ENCODE data around the gene IL4.
"Not testable (repeated sequence)": the region's sequence is repeated elsewhere in the genome, so short reads cannot be mapped to it uniquely, and the experiment has no call there.

DNA sequence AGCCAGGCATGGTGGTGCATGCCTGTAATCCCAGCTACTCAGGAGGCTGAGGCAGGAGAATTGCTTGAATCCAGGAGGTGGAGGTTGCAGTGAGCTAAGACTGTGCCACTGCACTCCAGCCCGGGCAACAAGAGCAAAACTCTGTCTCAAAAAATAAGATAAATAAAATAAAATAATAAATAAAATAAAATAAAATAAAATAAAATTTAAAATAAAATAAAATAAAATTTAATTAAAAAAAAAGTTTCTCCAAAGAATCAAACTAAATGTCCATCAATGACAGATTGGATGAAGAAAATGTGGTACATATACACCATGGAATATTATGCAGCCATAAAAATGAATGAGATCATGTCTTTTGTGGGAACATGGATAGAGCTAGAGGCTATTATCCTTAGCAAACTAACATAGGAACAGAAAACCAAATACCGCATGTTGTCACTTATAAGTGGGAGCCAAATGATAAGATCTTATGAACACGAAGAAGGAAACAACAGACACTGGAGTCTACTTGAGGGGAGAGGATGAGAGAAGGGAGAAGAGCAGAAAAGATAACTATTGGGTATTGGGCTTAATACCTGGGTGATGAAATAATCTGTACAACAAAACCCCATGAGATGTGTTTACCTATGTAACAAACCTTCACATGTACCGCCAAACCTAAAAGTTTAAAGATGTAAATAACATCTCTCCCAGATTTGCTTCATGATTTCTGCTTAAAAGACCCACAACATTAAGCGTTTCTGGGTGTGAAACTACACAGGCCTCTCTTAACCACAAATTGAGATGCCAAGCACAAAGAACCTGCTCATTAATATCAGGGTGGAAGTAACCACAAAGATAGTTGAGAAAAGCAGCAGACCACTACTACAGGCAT, 18.2 kb downstream of the IL4 start:
- TF ChIP-seq POLR2A, CTCF (IDR thresholded peaks at IDR 0.05): not testable (repeated sequence)

Data from esophagus squamous epithelium (tissue), 4 donors.